Mucosa of descending colon (tissue), 3 donors: Measurements from ENCODE around the gene AGAP1. TPM values are rescaled to one million over a fixed set of nuclear protein-coding genes. Genes with fewer than 3 reads are reported as not detected.

Source experiments
- ATAC-seq: fragments of 200-7000 bp; cut with Tn5 transposase; one replicate; pipeline ENCODE4 v1.9.1; 2020; ENCODE audit warnings: mild to moderate bottlenecking, moderate library complexity
- DNase-seq, 3 donors: peaks; one replicate each; pipeline ENCODE4 v3.0.0-alpha.2; 2020
- H3K36me3 ChIP-seq: fragments of 200-600 bp; one replicate; pipeline ENCODE4 v1.8.0; 2021; ENCODE audit warnings: low read depth, mild to moderate bottlenecking
- H3K4me1 ChIP-seq: fragments of 200-600 bp; one replicate; pipeline ENCODE4 v1.8.0; 2021; ENCODE audit warnings: low read depth, mild to moderate bottlenecking
- H3K4me3 ChIP-seq: fragments of 200-600 bp; one replicate; pipeline ENCODE4 v1.8.0; 2021; ENCODE audit warnings: mild to moderate bottlenecking
- H3K9me3 ChIP-seq: fragments of 200-600 bp; one replicate; pipeline ENCODE4 v1.8.0; 2021; ENCODE audit warnings: mild to moderate bottlenecking
- intact Hi-C, 2 donors: fragments of 100-400 bp; cut with DNase I in 1 of 2; cut with micrococcal nuclease in 1 of 2; formaldehyde crosslinking; loops; one replicate each; pipeline versions ENCODE4 v1.11.0 to v1.11.1; 2022; cut with DNase I, micrococcal nuclease
- total RNA-seq, 3 donors: library from RNA; stranded (reverse); fragmentation: NEBNext Ultra II Directional in 2 of 3; extraction: Animal tissue kit (Norgen Biotek cat#: 25700) in 2 of 3; gene quantifications; one replicate each; pipeline versions ENCODE4 v1.2.1 to v1.2.4, GENCODE V29; 2021 to 2023
- TF ChIP-seq, protein P1 (sequence below): fragments of 200-600 bp; IDR thresholded peaks from one replicate; pipeline ENCODE4 v1.8.0; 2022; ENCODE audit warnings: antibody characterized with exemption, mild to moderate bottlenecking
- donor health status: DM: no; HTN: no; CAD: no; lungs with moderate emphysema.
- donor health status: DM: no; HTN: no; CAD: no.
- donor health status: DM: no; HTN: yes; CAD: no.

The AGAP1 gene
- total RNA-seq, 3 donors from 2014 or later, result 68.1 to 112 (median 88.9) TPM

DNA sequence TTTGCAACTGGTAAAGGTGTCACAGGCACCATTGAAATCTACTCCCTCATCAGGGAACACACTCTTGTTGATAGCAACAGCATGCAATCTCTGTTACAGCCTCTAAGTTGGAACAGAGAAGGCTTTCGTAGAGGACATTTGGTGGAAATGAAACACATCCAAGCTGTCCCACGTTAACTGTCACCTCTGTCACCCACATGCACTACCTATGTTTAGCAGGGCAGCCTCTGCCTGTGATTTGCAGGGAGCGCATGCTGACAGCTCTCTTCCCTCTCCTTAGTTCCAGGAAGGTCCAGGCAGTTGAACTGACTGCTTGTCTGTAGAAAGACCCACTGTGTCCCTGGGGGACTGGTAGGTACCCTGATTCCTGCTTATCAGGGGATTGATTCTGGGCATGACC lies 367.5 kb downstream of the AGAP1 start:
- intact Hi-C loops, result no loop called here
- TF ChIP-seq, protein P1, sequence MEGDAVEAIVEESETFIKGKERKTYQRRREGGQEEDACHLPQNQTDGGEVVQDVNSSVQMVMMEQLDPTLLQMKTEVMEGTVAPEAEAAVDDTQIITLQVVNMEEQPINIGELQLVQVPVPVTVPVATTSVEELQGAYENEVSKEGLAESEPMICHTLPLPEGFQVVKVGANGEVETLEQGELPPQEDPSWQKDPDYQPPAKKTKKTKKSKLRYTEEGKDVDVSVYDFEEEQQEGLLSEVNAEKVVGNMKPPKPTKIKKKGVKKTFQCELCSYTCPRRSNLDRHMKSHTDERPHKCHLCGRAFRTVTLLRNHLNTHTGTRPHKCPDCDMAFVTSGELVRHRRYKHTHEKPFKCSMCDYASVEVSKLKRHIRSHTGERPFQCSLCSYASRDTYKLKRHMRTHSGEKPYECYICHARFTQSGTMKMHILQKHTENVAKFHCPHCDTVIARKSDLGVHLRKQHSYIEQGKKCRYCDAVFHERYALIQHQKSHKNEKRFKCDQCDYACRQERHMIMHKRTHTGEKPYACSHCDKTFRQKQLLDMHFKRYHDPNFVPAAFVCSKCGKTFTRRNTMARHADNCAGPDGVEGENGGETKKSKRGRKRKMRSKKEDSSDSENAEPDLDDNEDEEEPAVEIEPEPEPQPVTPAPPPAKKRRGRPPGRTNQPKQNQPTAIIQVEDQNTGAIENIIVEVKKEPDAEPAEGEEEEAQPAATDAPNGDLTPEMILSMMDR, result no peak
- DNase-seq, result no peak
- Histone ChIP-seq H3K4me1 (no peaks in the 10 kb centered on the region), H3K9me3 (no peaks in the 10 kb centered on the region), H3K4me3 (no peak overlapping the region), H3K36me3 (no peaks in the 10 kb centered on the region)
- no peak for ATAC-seq

DNA sequence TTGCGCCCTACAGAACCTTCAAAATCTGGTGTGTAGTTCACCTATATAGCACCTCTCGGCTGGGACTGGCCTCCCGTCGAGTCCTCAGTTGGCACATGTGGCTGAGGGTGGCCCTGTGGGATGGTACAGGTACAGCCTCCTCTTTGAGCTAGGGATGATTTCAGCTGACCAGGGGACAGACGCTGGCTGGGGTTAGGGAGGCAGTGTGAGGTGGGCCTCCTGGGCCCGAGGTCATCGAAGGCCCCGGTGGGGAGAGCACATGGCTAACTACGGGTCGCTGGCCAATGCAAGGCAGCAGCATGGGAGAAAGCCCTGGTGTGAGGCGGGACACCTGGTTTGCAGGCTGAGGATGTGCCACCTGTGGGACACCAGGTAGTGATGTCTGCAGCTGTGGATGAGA lies 369.6 kb downstream of the AGAP1 start:
- H3K4me1 ChIP-seq, result no peaks in the 10 kb centered on the region
- intact Hi-C loops, result no loop called here
- no peak overlapping the region for H3K4me3 ChIP-seq
- no peaks in the 10 kb centered on the region for H3K36me3 ChIP-seq
- ATAC-seq (no peak), DNase-seq (no peak)
- TF ChIP-seq, protein P1, result no peak
- no peaks in the 10 kb centered on the region for H3K9me3 ChIP-seq

DNA sequence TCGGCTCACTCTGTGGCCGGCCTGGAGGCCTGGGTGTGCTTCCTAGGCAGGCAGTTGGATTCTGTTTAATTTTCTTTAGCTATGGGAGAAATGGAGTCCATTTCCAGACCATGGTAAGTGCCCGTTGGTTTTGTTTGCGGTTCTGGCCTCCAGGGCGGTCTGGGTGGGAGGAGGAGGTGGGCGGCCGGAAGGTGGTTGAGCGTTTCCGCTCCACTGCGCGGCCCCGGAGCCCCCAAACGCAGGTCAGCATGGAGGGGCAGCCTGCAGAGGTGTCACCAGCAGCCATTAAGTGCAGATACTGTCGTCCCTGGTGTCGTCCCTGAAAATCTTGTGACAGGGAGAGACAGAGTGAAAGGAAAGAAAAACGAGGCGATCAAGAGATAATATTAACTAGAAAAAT lies 370.5 kb downstream of the AGAP1 start:
- H3K36me3 ChIP-seq, result no peaks in the 10 kb centered on the region
- intact Hi-C loops, result no loop called here
- DNase-seq, result no peak
- TF ChIP-seq, protein P1, result no peak
- no peak for ATAC-seq
- no peaks in the 10 kb centered on the region for H3K9me3 ChIP-seq
- no peak overlapping the region for H3K4me3 ChIP-seq
- no peaks in the 10 kb centered on the region for H3K4me1 ChIP-seq

DNA sequence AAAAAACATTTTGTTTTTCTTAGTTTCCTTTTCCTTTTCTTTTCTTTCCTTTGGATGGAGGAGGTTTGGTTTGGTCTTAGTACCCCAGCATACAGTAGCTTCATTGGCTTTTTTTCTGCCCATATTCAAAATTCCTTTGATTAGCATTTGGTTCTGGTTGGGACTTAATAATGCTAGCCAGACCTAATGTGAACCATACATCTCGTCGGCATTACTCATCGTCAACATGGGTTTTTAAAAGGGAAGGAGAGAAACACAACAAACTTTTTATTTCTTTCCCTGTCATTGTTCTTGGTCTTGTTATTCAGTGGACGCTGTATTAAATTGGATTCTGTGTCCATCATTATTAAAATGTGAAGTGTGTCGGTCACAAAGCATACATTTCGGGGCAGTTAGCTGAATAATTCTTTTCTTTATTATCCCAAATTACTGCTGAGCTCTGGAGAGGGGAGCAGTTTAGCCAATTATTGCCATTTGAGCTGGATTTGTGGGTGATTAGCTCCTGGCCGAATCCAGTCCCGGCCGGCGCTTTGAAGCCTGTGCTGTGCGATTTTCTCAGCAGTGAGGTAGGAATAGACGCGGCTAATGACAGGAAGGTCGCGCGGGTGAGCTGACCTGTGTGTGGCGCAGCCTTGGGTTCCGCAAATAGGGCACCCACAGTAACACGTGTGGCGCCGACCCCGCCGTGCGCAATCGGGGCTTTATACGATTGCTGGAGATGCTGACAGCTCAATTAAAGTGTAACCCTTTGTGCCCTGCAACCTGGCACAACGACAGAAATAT lies 371.1 kb downstream of the AGAP1 start:
- H3K9me3 ChIP-seq, result no peaks in the 10 kb centered on the region
- H3K4me1 ChIP-seq, result no peaks in the 10 kb centered on the region
- ATAC-seq (no peak), DNase-seq (no peak)
- H3K4me3 ChIP-seq, result no peak overlapping the region
- no peaks in the 10 kb centered on the region for H3K36me3 ChIP-seq
- TF ChIP-seq, protein P1, result no peak
- intact Hi-C loops, result no loop called here

DNA sequence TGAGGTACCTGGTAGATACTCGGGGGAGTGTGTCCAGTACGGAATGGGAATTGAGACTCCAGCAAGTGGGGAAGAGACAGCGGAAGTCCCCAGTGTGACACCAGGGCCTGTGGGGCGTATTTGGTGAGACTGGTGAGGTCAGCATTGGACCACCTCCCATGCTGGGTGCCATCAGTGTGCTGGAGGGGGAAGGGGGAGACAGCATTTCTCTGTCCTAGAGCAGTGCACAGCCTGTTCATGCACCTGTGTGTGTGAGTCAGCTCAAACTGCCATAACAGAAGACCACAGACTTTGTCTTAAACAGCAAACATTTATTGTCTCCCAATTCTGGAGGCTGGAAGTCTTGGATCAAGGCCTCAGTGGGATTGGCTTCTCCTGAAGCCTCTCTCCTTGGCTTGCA lies 372.5 kb downstream of the AGAP1 start:
- TF ChIP-seq, protein P1, result no peak
- DNase-seq (no peak), ATAC-seq (no peak)
- Histone ChIP-seq H3K9me3 (no peaks in the 10 kb centered on the region), H3K4me1 (no peaks in the 10 kb centered on the region), H3K36me3 (no peaks in the 10 kb centered on the region), H3K4me3 (no peak overlapping the region)
- intact Hi-C loops, result no loop called here

DNA sequence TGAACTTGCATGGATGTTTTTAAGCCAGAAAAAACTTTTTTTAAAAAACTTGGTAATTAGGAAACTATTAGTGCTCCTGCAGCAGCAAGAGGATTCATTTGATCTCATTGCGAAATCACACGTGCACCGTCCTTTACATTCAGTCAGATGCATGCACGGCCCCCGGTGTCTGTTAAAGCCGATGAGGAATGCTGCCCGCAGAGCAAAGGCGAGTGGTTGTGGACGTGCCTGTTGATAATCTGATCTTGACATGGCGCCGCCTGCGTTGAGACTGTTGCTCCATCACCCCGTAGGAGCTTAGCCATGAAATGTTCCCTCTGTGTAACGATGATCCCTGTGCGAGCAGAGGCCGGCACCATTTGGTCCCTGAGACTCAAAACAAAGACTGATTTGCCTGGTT lies 374.4 kb downstream of the AGAP1 start:
- H3K4me1 ChIP-seq, result no peaks in the 10 kb centered on the region
- intact Hi-C loops, result no loop called here
- ATAC-seq (no peak), DNase-seq (no peak)
- H3K9me3 ChIP-seq, result no peaks in the 10 kb centered on the region
- no peak overlapping the region for H3K4me3 ChIP-seq
- TF ChIP-seq, protein P1, result no peak
- no peaks in the 10 kb centered on the region for H3K36me3 ChIP-seq
